ENCODE measurements around the gene ASGR2. TPM values are rescaled to one million over a fixed set of nuclear protein-coding genes. Genes with fewer than 3 reads are reported as not detected.
"Not testable (repeated sequence)": the region's sequence is repeated elsewhere in the genome, so short reads cannot be mapped to it uniquely, and the experiment has no call there.

Gene ASGR2
- total RNA-seq, 4 donors from 2014 or later = 1.6 to 2.2 TPM; not detected in 2

DNA sequence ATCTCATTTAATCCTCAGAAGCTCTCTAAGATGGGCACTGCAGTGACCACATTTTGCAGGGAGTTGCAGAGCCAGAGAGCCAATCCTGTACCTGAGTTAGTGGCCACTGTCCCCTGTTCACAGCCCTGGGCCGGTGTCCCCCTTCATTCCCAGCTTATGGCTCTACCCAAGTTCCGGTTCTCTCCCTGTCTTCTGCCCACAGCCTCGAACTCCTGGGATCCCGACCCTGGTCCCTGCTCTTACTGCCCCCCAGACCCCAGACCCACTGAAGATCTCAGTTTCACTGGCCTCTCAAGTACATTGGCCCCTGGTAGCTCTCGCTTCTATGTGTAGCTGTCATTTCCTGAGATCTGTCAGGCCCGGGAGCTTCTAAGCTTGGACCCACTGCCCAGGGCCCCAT is 12.2 kb downstream of the ASGR2 start:
- Histone ChIP-seq H3K36me3 (no peaks in the 10 kb centered on the region), H3K9me3 (no peaks in the 10 kb centered on the region), H3K4me1 (no peaks in the 10 kb centered on the region), H3K4me3 (no peak overlapping the region), H3K27ac (no peak overlapping the region), H3K27me3 (peaks cover 7 to 15% (median 13%) of the 10 kb centered on the region in 3 donors)
- ATAC-seq (no peak), DNase-seq (no peak)
- intact Hi-C loops (cut with DNase I; ENCODE audit: low total_unique reads) (no loop called here), in situ Hi-C loops (cut with MboI; ENCODE audit: low sequenced_read_pairs in 4 of 4) (no loop called here)
- TF ChIP-seq, protein P1, sequence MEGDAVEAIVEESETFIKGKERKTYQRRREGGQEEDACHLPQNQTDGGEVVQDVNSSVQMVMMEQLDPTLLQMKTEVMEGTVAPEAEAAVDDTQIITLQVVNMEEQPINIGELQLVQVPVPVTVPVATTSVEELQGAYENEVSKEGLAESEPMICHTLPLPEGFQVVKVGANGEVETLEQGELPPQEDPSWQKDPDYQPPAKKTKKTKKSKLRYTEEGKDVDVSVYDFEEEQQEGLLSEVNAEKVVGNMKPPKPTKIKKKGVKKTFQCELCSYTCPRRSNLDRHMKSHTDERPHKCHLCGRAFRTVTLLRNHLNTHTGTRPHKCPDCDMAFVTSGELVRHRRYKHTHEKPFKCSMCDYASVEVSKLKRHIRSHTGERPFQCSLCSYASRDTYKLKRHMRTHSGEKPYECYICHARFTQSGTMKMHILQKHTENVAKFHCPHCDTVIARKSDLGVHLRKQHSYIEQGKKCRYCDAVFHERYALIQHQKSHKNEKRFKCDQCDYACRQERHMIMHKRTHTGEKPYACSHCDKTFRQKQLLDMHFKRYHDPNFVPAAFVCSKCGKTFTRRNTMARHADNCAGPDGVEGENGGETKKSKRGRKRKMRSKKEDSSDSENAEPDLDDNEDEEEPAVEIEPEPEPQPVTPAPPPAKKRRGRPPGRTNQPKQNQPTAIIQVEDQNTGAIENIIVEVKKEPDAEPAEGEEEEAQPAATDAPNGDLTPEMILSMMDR (IDR thresholded peaks at IDR 0.05 in 4 of 5, conservative IDR thresholded peaks at IDR 0.05 in 1 of 5) = no peak
- TF ChIP-seq POLR2A (IDR thresholded peaks at IDR 0.05) = no peak

GRCh38 chr17:7101531-7101930 is 13.1 kb downstream of the ASGR2 start:
- intact Hi-C loops (cut with DNase I; ENCODE audit: low total_unique reads) = no loop called here
- in situ Hi-C loops (cut with MboI; ENCODE audit: low sequenced_read_pairs in 4 of 4) = no loop called here

DNA sequence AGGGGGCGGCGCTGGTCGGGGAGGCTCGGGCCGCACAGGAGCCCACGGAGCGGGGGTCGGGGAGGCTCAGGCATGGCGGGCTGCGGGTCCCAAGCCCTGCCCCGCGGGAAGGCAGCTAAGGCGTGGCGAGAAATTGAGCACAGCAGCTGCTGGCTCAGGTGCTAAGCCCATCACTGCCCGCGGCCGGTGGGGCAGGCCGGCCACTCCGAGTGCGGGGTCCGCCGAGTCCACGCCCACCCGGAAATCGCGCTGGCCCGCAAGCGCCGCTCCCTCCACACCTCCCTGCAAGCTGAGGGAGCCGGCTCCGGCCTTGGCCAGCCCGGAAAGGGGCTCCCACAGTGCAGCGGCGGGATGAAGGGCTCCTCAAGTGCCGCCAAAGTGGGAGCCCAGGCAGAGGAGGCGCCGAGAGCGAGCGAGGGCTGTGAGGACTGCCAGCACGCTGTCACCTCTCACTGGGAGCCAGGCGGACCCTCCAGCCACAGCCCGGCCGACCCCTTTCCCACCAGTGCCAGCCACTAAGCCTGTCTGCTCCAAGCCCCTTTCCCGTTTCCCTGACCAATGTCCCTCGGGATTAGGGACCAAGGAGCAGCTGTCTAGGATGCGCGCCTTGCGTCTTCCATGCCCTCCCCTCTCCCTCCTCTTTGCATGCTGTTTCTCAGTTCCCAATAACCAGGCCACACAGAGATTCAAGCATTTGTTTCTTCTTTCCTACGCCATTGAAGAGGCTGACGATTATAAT is 13.8 kb downstream of the ASGR2 start:
- H3K9me3 ChIP-seq; in situ Hi-C loops (cut with MboI; ENCODE audit: low sequenced_read_pairs in 4 of 4); intact Hi-C loops (cut with DNase I; ENCODE audit: low total_unique reads); H3K36me3 ChIP-seq; H3K4me3 ChIP-seq; H3K4me1 ChIP-seq; H3K27ac ChIP-seq; DNase-seq; ATAC-seq: not testable (repeated sequence)
- peaks cover 0 to 15% (median 13%) of the 10 kb centered on the region in 3 donors for H3K27me3 ChIP-seq

More at GRCh38 chr17:7101531-7101930, 13.1 kb downstream of the ASGR2 start:
- no peak for ATAC-seq
- no peak for DNase-seq
- TF ChIP-seq, protein P1 (IDR thresholded peaks at IDR 0.05 in 4 of 5, conservative IDR thresholded peaks at IDR 0.05 in 1 of 5) = no peak
- no peak for TF ChIP-seq POLR2A (IDR thresholded peaks at IDR 0.05)
- H3K4me3 ChIP-seq = no peak overlapping the region
- no peaks in the 10 kb centered on the region for H3K36me3 ChIP-seq
- H3K4me1 ChIP-seq = no peaks in the 10 kb centered on the region
- no peak overlapping the region for H3K27ac ChIP-seq
- no peaks in the 10 kb centered on the region for H3K9me3 ChIP-seq
- H3K27me3 ChIP-seq = peaks cover 0 to 15% (median 13%) of the 10 kb centered on the region in 3 donors

- Histone ChIP-seq H3K9me3 (no peaks in the 10 kb centered on the region), H3K36me3 (no peaks in the 10 kb centered on the region), H3K27ac (no peak overlapping the region), H3K27me3 (peaks cover 0 to 13% (median 12%) of the 10 kb centered on the region in 3 donors), H3K4me3 (no peak overlapping the region), H3K4me1 (no peaks in the 10 kb centered on the region)
- intact Hi-C loops (cut with DNase I; ENCODE audit: low total_unique reads) = no loop called here
- no peak for DNase-seq
- in situ Hi-C loops (cut with MboI; ENCODE audit: low sequenced_read_pairs in 4 of 4) = no loop called here
- TF ChIP-seq, protein P1 (IDR thresholded peaks at IDR 0.05 in 4 of 5, conservative IDR thresholded peaks at IDR 0.05 in 1 of 5) = no peak
- TF ChIP-seq POLR2A (IDR thresholded peaks at IDR 0.05) = no peak
- no peak for ATAC-seq
Measured at GRCh38 chr17:7098802-7099459, 15.7 kb downstream of the ASGR2 start.

DNA sequence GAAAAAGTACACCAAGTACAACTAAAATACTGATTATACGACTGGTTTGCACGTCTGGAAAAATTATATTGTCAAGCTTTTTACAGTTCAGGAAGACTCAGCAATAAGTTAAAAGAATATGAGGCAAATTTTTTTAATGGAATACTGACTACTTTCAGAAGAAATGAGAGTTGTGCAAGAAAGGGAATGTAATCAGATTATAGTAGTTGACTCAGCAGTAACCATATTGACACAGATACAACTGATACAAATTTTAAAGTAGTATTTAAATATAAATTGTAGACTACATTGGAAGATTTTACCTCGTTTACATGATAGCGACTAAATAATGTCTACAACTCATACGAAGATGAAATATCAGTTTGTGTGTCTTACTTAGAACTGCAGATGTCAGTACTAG is 16.7 kb downstream of the ASGR2 start:
- DNase-seq (no peak), ATAC-seq (no peak)
- no peaks in the 10 kb centered on the region for H3K9me3 ChIP-seq
- intact Hi-C loops (cut with DNase I; ENCODE audit: low total_unique reads) (no loop called here), in situ Hi-C loops (cut with MboI; ENCODE audit: low sequenced_read_pairs in 4 of 4) (no loop called here)
- H3K4me1 ChIP-seq = no peaks in the 10 kb centered on the region
- H3K4me3 ChIP-seq = no peak overlapping the region
- no peak for TF ChIP-seq POLR2A (IDR thresholded peaks at IDR 0.05)
- TF ChIP-seq, protein P1 (IDR thresholded peaks at IDR 0.05 in 4 of 5, conservative IDR thresholded peaks at IDR 0.05 in 1 of 5) = no peak
- peaks cover 0 to 13% (median 7%) of the 10 kb centered on the region in 3 donors for H3K27me3 ChIP-seq
- no peak overlapping the region for H3K27ac ChIP-seq
- H3K36me3 ChIP-seq = no peaks in the 10 kb centered on the region
